ENCODE measurements around the gene MED20. TPM values are rescaled to one million over a fixed set of nuclear protein-coding genes. Genes with fewer than 3 reads are reported as not detected.

Gene MED20
- total and polyA plus RNA-seq, 2 of the 8 experiments (the other 6 are each of a cell fraction or from before 2014, with no cell fraction given) = 38.7 to 51.8 TPM

DNA sequence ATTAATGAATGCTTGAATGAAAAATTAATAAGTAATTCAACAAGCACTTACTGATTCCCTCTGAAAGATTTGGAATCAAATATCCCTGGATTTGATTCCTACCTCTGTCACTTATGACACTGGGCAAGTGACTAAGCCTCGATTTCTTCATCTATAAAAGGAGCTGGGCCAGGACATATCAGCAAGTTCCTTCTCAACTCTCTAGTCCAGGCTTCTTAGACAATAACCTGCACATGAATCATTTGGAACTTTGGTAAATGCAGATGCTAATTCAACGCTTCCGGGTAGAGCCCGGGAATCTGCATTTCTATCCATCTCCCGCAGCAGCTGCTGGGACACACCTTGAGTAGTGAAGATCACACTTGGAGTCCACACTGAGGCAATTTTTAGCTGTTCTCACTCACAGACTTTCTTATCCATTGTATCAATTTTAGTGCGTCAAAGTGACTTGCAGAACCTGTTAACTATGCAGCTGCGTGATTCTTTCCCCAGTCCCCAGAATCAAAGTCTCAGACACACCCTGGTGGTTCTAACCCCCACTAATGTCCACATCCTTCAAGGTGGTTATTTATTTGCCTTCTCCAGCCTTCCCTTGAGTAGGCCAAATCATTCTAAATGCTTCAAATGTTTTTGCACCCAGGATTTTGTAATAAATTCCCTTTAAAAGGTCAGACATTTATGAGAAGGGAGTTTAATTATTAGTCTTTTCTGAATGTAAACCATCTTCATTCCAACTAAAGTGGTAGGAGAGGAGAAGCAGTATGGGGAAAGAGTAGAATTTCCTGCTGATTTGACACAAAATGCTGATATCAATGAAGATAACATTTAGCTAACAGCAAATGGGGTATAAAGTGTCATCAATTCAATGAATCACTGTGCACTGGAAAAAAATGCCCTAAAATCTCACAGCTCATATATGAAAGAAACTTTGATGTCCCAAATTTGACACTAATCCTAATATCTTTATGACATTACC is 46.7 kb upstream of the MED20 start:
- peak overlapping the region; percentile 13 for H4K91ac ChIP-seq (replicated peaks; ENCODE audit: insufficient read length, low read length)
- WGBS, 2 experiments (ENCODE audit: extremely low coverage in 1 of 2, insufficient coverage in 1 of 2, insufficient read length in 1 of 2, insufficient replicate concordance in 2 of 2, low coverage in 1 of 2, low lambda C conversion rate in 2 of 2, missing lambda C conversion rate in 1 of 2) = 69% methylated on average over 7 of the region's 7 CpGs; no CpG with 5 or more reads in 1 of the 2 experiments
- peaks cover 0 to 3% of the 10 kb centered on the region in 2 experiments for H4K20me1 ChIP-seq (replicated peaks in 1 of 2; ENCODE audit: control insufficient read depth in 1 of 2, insufficient read depth in 2 of 2, low read length in 2 of 2)
- CTCF ChIA-PET (ENCODE audit: partially characterized antibody) = interaction anchor here (0.6 to 3.0 kb wide), 9 partner anchors 19 to 263 kb away, joined by 3 to 14 read pairs (median 4); partner anchors contain the start of genes BYSL and MED20
- DNase-seq (ENCODE audit: low read depth in 1 of 2, low spot score in 2 of 2) (no peak), FAIRE-seq (no peak)
- H3K4me2 ChIP-seq (ENCODE audit: insufficient read depth in 1 of 2, low read depth in 2 of 2, low read length in 2 of 2) = peak overlapping the region; percentile 1 to 4; a peak in 2 of 4 replicates
- peak overlapping the region; percentile 55; the same call in 1 of the 2 replicates for H2BK12ac ChIP-seq (ENCODE audit: low read depth, low read length)
- H3K9me3 ChIP-seq (ENCODE audit: insufficient read depth in 2 of 2, low read depth in 1 of 2, low read length in 1 of 2) = no peaks in the 10 kb centered on the region
- no peak overlapping the region for H3K9ac ChIP-seq (replicated peaks in 1 of 4; ENCODE audit: extremely low read depth in 1 of 4, low read depth in 3 of 4, low read length in 3 of 4)
- H3K23me2 ChIP-seq (ENCODE audit: low read depth, low read length) = peaks cover 4% of the 10 kb centered on the region; the same call in 1 of the 2 replicates
- H3K79me2 ChIP-seq (ENCODE audit: control insufficient read depth in 1 of 2, insufficient read depth in 2 of 2, low read length in 2 of 2) = no peaks in the 10 kb centered on the region
- no peak overlapping the region for H3K27ac ChIP-seq (ENCODE audit: low read depth, low read length)
- POLR2A ChIA-PET (ENCODE audit: partially characterized antibody) = interaction anchor here (0.6 to 2.4 kb wide), 5 partner anchors 28 to 128 kb away, joined by 3 to 11 read pairs (median 4); partner anchors contain the start of genes BYSL and MED20
- no peaks in the 10 kb centered on the region for H3K79me1 ChIP-seq (ENCODE audit: low read depth, low read length)
- H4K8ac ChIP-seq (ENCODE audit: extremely low read depth, insufficient read depth, low read length) = no peak overlapping the region
- H3K4me3 ChIP-seq (ENCODE audit: extremely low read depth in 1 of 4, insufficient read depth in 2 of 4, low read depth in 3 of 4, low read length in 4 of 4) = no peak overlapping the region; a peak in 1 of 8 replicates
- peak overlapping the region; percentile 16; the same call in 1 of the 2 replicates for H3K18ac ChIP-seq (ENCODE audit: extremely low read depth, low read length)
- H3K4me1 ChIP-seq (replicated peaks in 1 of 4; ENCODE audit: control insufficient read depth in 3 of 4, insufficient read depth in 4 of 4, low read length in 3 of 4) = peaks cover 15 to 28% (median 23%) of the 10 kb centered on the region in 4 experiments
- H2BK15ac ChIP-seq (ENCODE audit: low read length) = no peak overlapping the region
- peak overlapping the region; percentile 87; the same call in 1 of the 2 replicates for H2BK5ac ChIP-seq (ENCODE audit: low read depth, low read length)
- H3K23ac ChIP-seq (ENCODE audit: insufficient read length) = no peak overlapping the region
- H2BK20ac ChIP-seq (ENCODE audit: low read length) = no peak overlapping the region; the same call in 1 of the 2 replicates
- no peak overlapping the region for H2AK5ac ChIP-seq (ENCODE audit: low read depth, low read length)
- H3K36me3 ChIP-seq (ENCODE audit: control insufficient read depth in 2 of 4, insufficient read depth in 4 of 4, low read length in 3 of 4) = no peaks in the 10 kb centered on the region
- H3K4ac ChIP-seq (replicated peaks; ENCODE audit: insufficient read length, low read depth, low read length) = no peak overlapping the region
- peak overlapping the region; percentile 78 for H2BK120ac ChIP-seq (replicated peaks; ENCODE audit: low read depth, low read length)
- no peak overlapping the region for H4K5ac ChIP-seq (ENCODE audit: insufficient read length, low read depth, low read length)
- H3K56ac ChIP-seq (replicated peaks; ENCODE audit: insufficient read length, low read depth, low read length) = no peak overlapping the region
- H3K27me3 ChIP-seq (replicated peaks in 1 of 4; ENCODE audit: control insufficient read depth in 3 of 4, extremely low read depth in 1 of 4, insufficient read depth in 3 of 4, low read length in 3 of 4) = no peaks in the 10 kb centered on the region; a peak in 1 of 7 replicates
- TF ChIP-seq NANOG (IDR thresholded peaks at IDR 0.05; ENCODE audit: insufficient read depth, low read depth, low read length, poor library complexity, severe bottlenecking) (no peak), ZNF274 (IDR thresholded peaks at IDR 0.05; ENCODE audit: borderline replicate concordance, extremely low read depth, low read length) (no peak), TCF12 (IDR thresholded peaks at IDR 0.05; ENCODE audit: low read depth, low read length) (0 out of 2 replicates have a peak, but pooled peaks have one; percentile 12), SIX5 (IDR thresholded peaks at IDR 0.05; ENCODE audit: low read depth, low read length) (no peak), RNF2 (IDR thresholded peaks at IDR 0.05; ENCODE audit: borderline replicate concordance, low read depth, low read length, missing control alignments, poor library complexity, severe bottlenecking) (no peak), FOSL1 (IDR thresholded peaks at IDR 0.05; ENCODE audit: insufficient read depth, low read depth, low read length) (no peak), TBP (IDR thresholded peaks at IDR 0.05; ENCODE audit: low read depth, low read length) (no peak), RAD21 (IDR thresholded peaks at IDR 0.05 in 1 of 2, conservative IDR thresholded peaks at IDR 0.05 in 1 of 2; ENCODE audit: low read depth in 2 of 2, low read length in 2 of 2) (no peak)
- H3K14ac ChIP-seq (ENCODE audit: insufficient read length) = no peak overlapping the region
- no peak overlapping the region for H2AFZ ChIP-seq (ENCODE audit: low read length)
